Measurements from ENCODE around the gene SFTPA1. TPM values are rescaled to one million over a fixed set of nuclear protein-coding genes. Genes with fewer than 3 reads are reported as not detected.
"Not testable (repeated sequence)": the region's sequence is repeated elsewhere in the genome, so short reads cannot be mapped to it uniquely, and the experiment has no call there.

The SFTPA1 gene
- total RNA-seq, 1 experiment from 2014 or later = not detected

DNA sequence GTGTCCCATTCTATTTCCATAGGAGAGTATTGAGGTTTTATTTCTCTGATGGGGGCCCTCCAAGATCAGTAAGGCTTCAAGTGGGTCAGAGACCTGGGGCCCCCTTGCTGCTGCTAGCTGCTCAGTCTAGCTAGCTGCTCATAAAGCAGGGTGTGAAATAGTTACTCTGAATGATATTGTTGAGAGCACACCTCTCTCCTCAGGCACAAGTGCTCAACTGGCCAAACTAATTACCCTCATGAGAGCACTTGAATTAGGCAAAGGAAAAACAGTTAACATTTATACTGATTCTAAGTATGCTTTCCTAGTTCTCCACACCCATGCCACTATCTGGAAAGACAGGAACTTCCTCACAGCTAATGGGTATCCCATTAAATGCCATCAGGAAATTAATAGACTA is 5.4 kb upstream of the SFTPA1 start:
- peaks cover 88% of the 10 kb centered on the region for H3K27me3 Mint-ChIP-seq (ENCODE audit: unreplicated experiment)
- no peaks in the 10 kb centered on the region for H3K9me3 Mint-ChIP-seq (ENCODE audit: low read depth, unreplicated experiment)
- TF ChIP-seq, protein P1, sequence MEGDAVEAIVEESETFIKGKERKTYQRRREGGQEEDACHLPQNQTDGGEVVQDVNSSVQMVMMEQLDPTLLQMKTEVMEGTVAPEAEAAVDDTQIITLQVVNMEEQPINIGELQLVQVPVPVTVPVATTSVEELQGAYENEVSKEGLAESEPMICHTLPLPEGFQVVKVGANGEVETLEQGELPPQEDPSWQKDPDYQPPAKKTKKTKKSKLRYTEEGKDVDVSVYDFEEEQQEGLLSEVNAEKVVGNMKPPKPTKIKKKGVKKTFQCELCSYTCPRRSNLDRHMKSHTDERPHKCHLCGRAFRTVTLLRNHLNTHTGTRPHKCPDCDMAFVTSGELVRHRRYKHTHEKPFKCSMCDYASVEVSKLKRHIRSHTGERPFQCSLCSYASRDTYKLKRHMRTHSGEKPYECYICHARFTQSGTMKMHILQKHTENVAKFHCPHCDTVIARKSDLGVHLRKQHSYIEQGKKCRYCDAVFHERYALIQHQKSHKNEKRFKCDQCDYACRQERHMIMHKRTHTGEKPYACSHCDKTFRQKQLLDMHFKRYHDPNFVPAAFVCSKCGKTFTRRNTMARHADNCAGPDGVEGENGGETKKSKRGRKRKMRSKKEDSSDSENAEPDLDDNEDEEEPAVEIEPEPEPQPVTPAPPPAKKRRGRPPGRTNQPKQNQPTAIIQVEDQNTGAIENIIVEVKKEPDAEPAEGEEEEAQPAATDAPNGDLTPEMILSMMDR (IDR thresholded peaks at IDR 0.05; ENCODE audit: unreplicated experiment) = no peak
- H3K4me3 Mint-ChIP-seq (ENCODE audit: low read depth, unreplicated experiment) = no peak overlapping the region
- no peak for DNase-seq
- intact Hi-C loops (cut with micrococcal nuclease; ENCODE audit: unreplicated experiment) = no loop called here
- H3K4me1 Mint-ChIP-seq (ENCODE audit: low read depth, unreplicated experiment) = no peaks in the 10 kb centered on the region
- BruUV-seq (replicated peaks) = no TSS peak
- no peak overlapping the region for H3K27ac Mint-ChIP-seq (ENCODE audit: unreplicated experiment)
- no peaks in the 10 kb centered on the region for H3K36me3 Mint-ChIP-seq (ENCODE audit: insufficient read depth, unreplicated experiment)
- CTCF ChIA-PET = no interaction called here

DNA sequence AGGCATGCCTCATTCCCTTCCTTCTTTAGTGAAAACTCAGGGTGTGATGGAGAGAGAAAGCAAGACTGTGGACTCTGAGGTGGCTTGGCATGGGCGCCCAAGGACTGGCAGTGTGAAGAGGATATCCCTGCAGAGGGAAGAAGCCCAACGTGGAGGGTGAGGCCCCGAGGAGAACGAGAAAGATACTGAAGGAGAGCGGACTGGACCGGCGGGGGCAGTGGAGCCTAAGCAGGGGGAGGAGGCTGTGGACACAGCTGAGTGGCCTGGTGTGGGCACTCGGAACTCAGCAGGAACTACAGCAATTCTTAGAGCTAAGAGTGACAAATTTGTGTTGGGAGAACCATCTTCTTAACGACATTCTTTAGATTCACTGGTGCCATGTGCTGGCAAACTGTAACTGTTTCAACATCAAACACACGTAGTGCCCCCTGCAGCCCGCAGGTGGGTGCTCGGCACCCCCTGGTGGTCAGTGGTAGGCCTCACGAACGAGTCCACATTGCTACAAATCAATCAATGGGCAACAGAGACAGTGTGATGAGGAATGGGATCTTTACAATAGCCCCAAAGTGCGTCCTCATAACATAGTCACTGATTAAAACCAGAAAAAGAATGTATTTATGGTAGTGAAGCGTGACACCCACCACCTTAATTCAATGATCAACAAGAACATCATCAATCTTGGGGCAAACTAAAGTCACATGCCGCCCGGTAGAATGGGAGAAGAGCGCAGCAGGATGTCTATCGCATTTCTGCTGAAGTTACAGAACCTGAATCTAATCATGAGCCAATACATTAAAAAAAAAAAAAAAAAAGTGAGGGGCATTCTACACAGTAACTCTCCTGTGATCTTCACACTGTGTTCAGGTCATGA is 2.0 kb upstream of the SFTPA1 start:
- Mint-ChIP-seq H3K36me3 (ENCODE audit: insufficient read depth, unreplicated experiment) (no peaks in the 10 kb centered on the region), H3K9me3 (ENCODE audit: low read depth, unreplicated experiment) (no peaks in the 10 kb centered on the region), H3K27ac (ENCODE audit: unreplicated experiment) (no peak overlapping the region), H3K27me3 (ENCODE audit: unreplicated experiment) (peaks cover 91% of the 10 kb centered on the region), H3K4me1 (ENCODE audit: low read depth, unreplicated experiment) (no peaks in the 10 kb centered on the region), H3K4me3 (ENCODE audit: low read depth, unreplicated experiment) (no peak overlapping the region)
- no TSS peak for BruUV-seq (replicated peaks)
- TF ChIP-seq, protein P1 (IDR thresholded peaks at IDR 0.05; ENCODE audit: unreplicated experiment) = peak; percentile 86
- peak; percentile 77 for DNase-seq
- intact Hi-C loops (cut with micrococcal nuclease; ENCODE audit: unreplicated experiment) = loop anchor here (1.0 to 2.0 kb wide), 2 partner anchors 46 to 71 kb away; no protein-coding TSS in a partner anchor
- CTCF ChIA-PET = no interaction called here

DNA sequence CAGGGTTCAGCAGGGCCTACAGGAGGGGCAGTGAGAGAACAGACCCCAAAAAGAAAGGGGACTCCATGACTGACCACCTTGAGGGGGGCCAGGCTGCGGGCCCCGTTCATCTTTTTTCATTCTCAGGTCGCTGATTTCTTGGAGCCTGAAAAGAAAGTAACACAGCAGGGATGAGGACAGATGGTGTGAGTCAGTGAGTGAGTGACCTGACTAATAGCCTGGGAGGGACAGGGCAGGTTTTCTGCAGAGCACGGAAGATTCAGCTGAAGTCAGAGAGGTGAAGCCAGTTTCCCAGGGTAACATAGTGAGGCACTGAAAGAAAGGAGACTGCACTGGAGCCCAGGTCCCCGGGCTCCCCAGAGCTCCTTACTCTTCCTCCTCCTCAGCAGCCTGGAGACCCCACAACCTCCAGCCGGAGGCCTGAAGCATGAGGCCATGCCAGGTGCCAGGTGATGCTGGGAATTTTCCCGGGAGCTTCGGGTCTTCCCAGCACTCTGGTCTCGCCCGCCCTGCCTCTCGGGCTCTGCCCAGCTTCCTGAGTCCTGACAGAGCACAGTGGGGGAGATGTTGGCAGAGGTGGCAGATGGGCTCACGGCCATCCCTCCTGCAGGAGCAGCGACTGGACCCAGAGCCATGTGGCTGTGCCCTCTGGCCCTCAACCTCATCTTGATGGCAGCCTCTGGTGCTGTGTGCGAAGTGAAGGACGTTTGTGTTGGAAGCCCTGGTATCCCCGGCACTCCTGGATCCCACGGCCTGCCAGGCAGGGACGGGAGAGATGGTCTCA is 646 bp downstream of the SFTPA1 start:
- H3K27ac Mint-ChIP-seq (ENCODE audit: unreplicated experiment); H3K4me3 Mint-ChIP-seq (ENCODE audit: low read depth, unreplicated experiment); H3K4me1 Mint-ChIP-seq (ENCODE audit: low read depth, unreplicated experiment); DNase-seq; intact Hi-C loops (cut with micrococcal nuclease; ENCODE audit: unreplicated experiment); H3K36me3 Mint-ChIP-seq (ENCODE audit: insufficient read depth, unreplicated experiment); CTCF ChIA-PET; H3K9me3 Mint-ChIP-seq (ENCODE audit: low read depth, unreplicated experiment); BruUV-seq (replicated peaks): not testable (repeated sequence)
- H3K27me3 Mint-ChIP-seq (ENCODE audit: unreplicated experiment) = peaks cover 99% of the 10 kb centered on the region

DNA sequence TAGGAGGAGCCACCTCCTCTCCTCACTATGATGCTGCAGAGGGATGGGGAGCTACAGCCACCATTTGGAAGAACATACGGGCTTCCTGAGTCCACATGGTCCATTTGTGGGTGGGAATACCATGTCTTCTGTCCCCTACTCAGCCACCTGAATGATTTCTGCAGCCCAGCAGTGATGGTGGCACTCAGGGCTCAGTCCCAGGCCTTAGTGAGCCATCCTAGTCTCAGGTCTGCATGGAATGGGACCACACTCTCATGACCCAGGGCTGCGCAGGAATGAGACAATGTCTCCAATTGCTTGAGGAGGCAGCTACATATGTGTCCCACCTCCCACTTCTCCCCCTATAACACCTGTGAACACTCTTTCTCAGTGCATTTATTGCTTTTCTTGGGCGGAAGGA is 4.8 kb downstream of the SFTPA1 start:
- Mint-ChIP-seq H3K9me3 (ENCODE audit: low read depth, unreplicated experiment) (no peaks in the 10 kb centered on the region), H3K4me1 (ENCODE audit: low read depth, unreplicated experiment) (no peaks in the 10 kb centered on the region), H3K27ac (ENCODE audit: unreplicated experiment) (no peak overlapping the region), H3K4me3 (ENCODE audit: low read depth, unreplicated experiment) (no peak overlapping the region), H3K36me3 (ENCODE audit: insufficient read depth, unreplicated experiment) (no peaks in the 10 kb centered on the region), H3K27me3 (ENCODE audit: unreplicated experiment) (peaks cover 94% of the 10 kb centered on the region)
- no TSS peak for BruUV-seq (replicated peaks)
- DNase-seq = no peak
- intact Hi-C loops (cut with micrococcal nuclease; ENCODE audit: unreplicated experiment) = no loop called here
- TF ChIP-seq, protein P1 (IDR thresholded peaks at IDR 0.05; ENCODE audit: unreplicated experiment) = no peak
- CTCF ChIA-PET = no interaction called here
